ENCODE results near the gene CCN6.
"Not testable (repeated sequence)": the region's sequence is repeated elsewhere in the genome, so short reads cannot be mapped to it uniquely, and the experiment has no call there.

- not testable (repeated sequence) for TF ChIP-seq CTCF (IDR thresholded peaks at IDR 0.05; ENCODE audit: insufficient read depth, low read length); POLR2AphosphoS5 (IDR thresholded peaks at IDR 0.05; ENCODE audit: low read depth); REST (IDR thresholded peaks at IDR 0.05; ENCODE audit: insufficient replicate concordance, low read depth)
Observed at GRCh38 chr6:112051251-112051740, 2.6 kb upstream of the CCN6 start.
